ENCODE data around the gene EIF3J.

EIF3J gene

GRCh38 chr15:44519537-44519936, 17.4 kb upstream of the EIF3J start:
- no peaks in the 10 kb centered on the region for H3K79me2 ChIP-seq (ENCODE audit: insufficient read depth, low read length)
- no peaks in the 10 kb centered on the region for H3K9me2 ChIP-seq (replicated peaks; ENCODE audit: low read depth, low read length)
- H3K36me3 ChIP-seq (ENCODE audit: insufficient read depth, low read length), result peaks cover 85% of the 10 kb centered on the region

GRCh38 chr15:44525018-44525417, 11.9 kb upstream of the EIF3J start:
- no peak for TF ChIP-seq CTCF (conservative IDR thresholded peaks at IDR 0.05; ENCODE audit: low read length)
- TF ChIP-seq EZH2phosphoT487 (IDR thresholded peaks at IDR 0.05; ENCODE audit: borderline replicate concordance), result no peak
- H3K4me2 ChIP-seq (ENCODE audit: low read depth, low read length, poor library complexity, severe bottlenecking), result no peak overlapping the region
- no peaks in the 10 kb centered on the region for H3K9me2 ChIP-seq (replicated peaks; ENCODE audit: low read depth, low read length)
- no peak overlapping the region for H3K9ac ChIP-seq (ENCODE audit: low read depth, low read length, poor library complexity, severe bottlenecking)
- no peaks in the 10 kb centered on the region for H4K20me1 ChIP-seq (ENCODE audit: insufficient read depth, low read length, poor library complexity, severe bottlenecking)
- H2AFZ ChIP-seq (ENCODE audit: low read length), result no peak overlapping the region
- no peaks in the 10 kb centered on the region for H3K79me2 ChIP-seq (ENCODE audit: insufficient read depth, low read length)
- no peaks in the 10 kb centered on the region for H3K4me1 ChIP-seq (ENCODE audit: insufficient read depth, low read length, poor library complexity, severe bottlenecking)
- peaks cover 53% of the 10 kb centered on the region; the same call in 1 of the 2 replicates for H3K36me3 ChIP-seq (ENCODE audit: insufficient read depth, low read length)
- peaks cover 3% of the 10 kb centered on the region; the same call in 1 of the 2 replicates for H3F3A ChIP-seq (ENCODE audit: low read depth)
- no peak overlapping the region for H3K4me3 ChIP-seq (ENCODE audit: low read length, poor library complexity, severe bottlenecking)
- no peaks in the 10 kb centered on the region for H3K9me3 ChIP-seq (ENCODE audit: insufficient read depth, low read depth, low read length)
- no peaks in the 10 kb centered on the region for H3K27me3 ChIP-seq (ENCODE audit: insufficient read depth, low read length, poor library complexity, severe bottlenecking)

More at GRCh38 chr15:44519537-44519936, 17.4 kb upstream of the EIF3J start:
- Histone ChIP-seq H4K20me1 (ENCODE audit: insufficient read depth, low read length, poor library complexity, severe bottlenecking) (peaks cover 2% of the 10 kb centered on the region), H3K27me3 (ENCODE audit: insufficient read depth, low read length, poor library complexity, severe bottlenecking) (no peaks in the 10 kb centered on the region), H3K4me1 (ENCODE audit: insufficient read depth, low read length, poor library complexity, severe bottlenecking) (no peaks in the 10 kb centered on the region), H3K4me2 (ENCODE audit: low read depth, low read length, poor library complexity, severe bottlenecking) (no peak overlapping the region), H3K9me3 (ENCODE audit: insufficient read depth, low read depth, low read length) (no peaks in the 10 kb centered on the region), H3K4me3 (ENCODE audit: low read length, poor library complexity, severe bottlenecking) (no peak overlapping the region), H2AFZ (ENCODE audit: low read length) (no peak overlapping the region), H3K9ac (ENCODE audit: low read depth, low read length, poor library complexity, severe bottlenecking) (no peak overlapping the region), H3F3A (ENCODE audit: low read depth) (no peaks in the 10 kb centered on the region)
- TF ChIP-seq CTCF (conservative IDR thresholded peaks at IDR 0.05; ENCODE audit: low read length) (no peak), EZH2phosphoT487 (IDR thresholded peaks at IDR 0.05; ENCODE audit: borderline replicate concordance) (no peak)

- Histone ChIP-seq H3K4me3 (ENCODE audit: low read length, poor library complexity, severe bottlenecking) (no peak overlapping the region), H3F3A (ENCODE audit: low read depth) (peaks cover 3% of the 10 kb centered on the region; the same call in 1 of the 2 replicates), H2AFZ (ENCODE audit: low read length) (no peak overlapping the region), H3K9ac (ENCODE audit: low read depth, low read length, poor library complexity, severe bottlenecking) (no peak overlapping the region), H4K20me1 (ENCODE audit: insufficient read depth, low read length, poor library complexity, severe bottlenecking) (no peaks in the 10 kb centered on the region), H3K36me3 (ENCODE audit: insufficient read depth, low read length) (peaks cover 34% of the 10 kb centered on the region; the same call in 1 of the 2 replicates), H3K9me3 (ENCODE audit: insufficient read depth, low read depth, low read length) (no peaks in the 10 kb centered on the region), H3K27me3 (ENCODE audit: insufficient read depth, low read length, poor library complexity, severe bottlenecking) (no peaks in the 10 kb centered on the region), H3K4me2 (ENCODE audit: low read depth, low read length, poor library complexity, severe bottlenecking) (no peak overlapping the region), H3K9me2 (replicated peaks; ENCODE audit: low read depth, low read length) (no peaks in the 10 kb centered on the region), H3K4me1 (ENCODE audit: insufficient read depth, low read length, poor library complexity, severe bottlenecking) (no peaks in the 10 kb centered on the region), H3K79me2 (ENCODE audit: insufficient read depth, low read length) (no peaks in the 10 kb centered on the region)
- TF ChIP-seq EZH2phosphoT487 (IDR thresholded peaks at IDR 0.05; ENCODE audit: borderline replicate concordance) (no peak), CTCF (conservative IDR thresholded peaks at IDR 0.05; ENCODE audit: low read length) (no peak)
These were observed 9.7 kb upstream of the EIF3J start for GRCh38 chr15:44527241-44527640.

All from Loucy (cell line).